Measurements from ENCODE around the gene AK9.

DNA sequence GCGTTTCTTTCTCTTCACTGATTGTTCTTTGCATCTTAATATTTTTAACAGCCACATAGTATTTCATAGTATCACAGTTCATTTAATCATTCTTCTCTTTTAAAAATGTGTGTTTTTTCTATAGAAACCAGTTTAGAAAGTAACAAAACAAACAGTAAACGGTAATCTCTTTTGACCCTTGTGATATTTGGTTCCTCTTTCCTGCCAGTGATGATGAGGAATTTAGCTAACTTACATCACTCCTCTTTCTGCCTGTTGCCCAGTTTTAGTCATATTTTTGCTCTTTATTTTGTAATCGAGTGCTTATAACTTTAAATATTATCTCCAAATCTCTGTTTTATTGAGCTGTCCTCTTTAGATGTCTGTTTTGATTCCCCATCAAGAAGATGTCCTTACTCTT, 169.9 kb downstream of the AK9 start:
- no peak for TF ChIP-seq POLR2A (conservative IDR thresholded peaks at IDR 0.05)
- no peak for TF ChIP-seq RCOR1 (IDR thresholded peaks at IDR 0.05; ENCODE audit: borderline replicate concordance in 1 of 2, low read depth in 2 of 2, low read length in 2 of 2)
- TF ChIP-seq, protein P1, sequence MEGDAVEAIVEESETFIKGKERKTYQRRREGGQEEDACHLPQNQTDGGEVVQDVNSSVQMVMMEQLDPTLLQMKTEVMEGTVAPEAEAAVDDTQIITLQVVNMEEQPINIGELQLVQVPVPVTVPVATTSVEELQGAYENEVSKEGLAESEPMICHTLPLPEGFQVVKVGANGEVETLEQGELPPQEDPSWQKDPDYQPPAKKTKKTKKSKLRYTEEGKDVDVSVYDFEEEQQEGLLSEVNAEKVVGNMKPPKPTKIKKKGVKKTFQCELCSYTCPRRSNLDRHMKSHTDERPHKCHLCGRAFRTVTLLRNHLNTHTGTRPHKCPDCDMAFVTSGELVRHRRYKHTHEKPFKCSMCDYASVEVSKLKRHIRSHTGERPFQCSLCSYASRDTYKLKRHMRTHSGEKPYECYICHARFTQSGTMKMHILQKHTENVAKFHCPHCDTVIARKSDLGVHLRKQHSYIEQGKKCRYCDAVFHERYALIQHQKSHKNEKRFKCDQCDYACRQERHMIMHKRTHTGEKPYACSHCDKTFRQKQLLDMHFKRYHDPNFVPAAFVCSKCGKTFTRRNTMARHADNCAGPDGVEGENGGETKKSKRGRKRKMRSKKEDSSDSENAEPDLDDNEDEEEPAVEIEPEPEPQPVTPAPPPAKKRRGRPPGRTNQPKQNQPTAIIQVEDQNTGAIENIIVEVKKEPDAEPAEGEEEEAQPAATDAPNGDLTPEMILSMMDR (IDR thresholded peaks at IDR 0.05 in 2 of 3, conservative IDR thresholded peaks at IDR 0.05 in 1 of 3; ENCODE audit: insufficient read depth in 2 of 3, low read depth in 1 of 3, low read length in 3 of 3): no peak
- TF ChIP-seq GATAD2B (IDR thresholded peaks at IDR 0.05; ENCODE audit: borderline replicate concordance): no peak
- no peak for TF ChIP-seq IRF1 (CRISPR knock-in tag; IDR thresholded peaks at IDR 0.05; ENCODE audit: borderline replicate concordance)
- TF ChIP-seq HEY1 (CRISPR knock-in tag; IDR thresholded peaks at IDR 0.05; ENCODE audit: borderline replicate concordance): no peak
- TF ChIP-seq CEBPB (tag; IDR thresholded peaks at IDR 0.05): no peak
- TF ChIP-seq, protein P2, sequence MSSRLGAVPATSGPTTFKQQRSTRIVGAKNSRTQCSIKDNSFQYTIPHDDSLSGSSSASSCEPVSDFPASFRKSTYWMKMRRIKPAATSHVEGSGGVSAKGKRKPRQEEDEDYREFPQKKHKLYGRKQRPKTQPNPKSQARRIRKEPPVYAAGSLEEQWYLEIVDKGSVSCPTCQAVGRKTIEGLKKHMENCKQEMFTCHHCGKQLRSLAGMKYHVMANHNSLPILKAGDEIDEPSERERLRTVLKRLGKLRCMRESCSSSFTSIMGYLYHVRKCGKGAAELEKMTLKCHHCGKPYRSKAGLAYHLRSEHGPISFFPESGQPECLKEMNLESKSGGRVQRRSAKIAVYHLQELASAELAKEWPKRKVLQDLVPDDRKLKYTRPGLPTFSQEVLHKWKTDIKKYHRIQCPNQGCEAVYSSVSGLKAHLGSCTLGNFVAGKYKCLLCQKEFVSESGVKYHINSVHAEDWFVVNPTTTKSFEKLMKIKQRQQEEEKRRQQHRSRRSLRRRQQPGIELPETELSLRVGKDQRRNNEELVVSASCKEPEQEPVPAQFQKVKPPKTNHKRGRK (tag; IDR thresholded peaks at IDR 0.05): no peak
- TF ChIP-seq ZNF507 (tag; conservative IDR thresholded peaks at IDR 0.05): no peak
- TF ChIP-seq STAT6 (CRISPR knock-in tag; IDR thresholded peaks at IDR 0.05): no peak
- TF ChIP-seq HCFC1 (IDR thresholded peaks at IDR 0.05; ENCODE audit: low read depth, low read length): no peak
- TF ChIP-seq ZNF217 (CRISPR knock-in tag; IDR thresholded peaks at IDR 0.05): no peak
- TF ChIP-seq ZBTB7A (IDR thresholded peaks at IDR 0.05; ENCODE audit: borderline replicate concordance, control insufficient read depth, low read depth, low read length): no peak

All from K562 (cell line).